ENCODE measurements around the gene CHM.
"Not testable (repeated sequence)": the region's sequence is repeated elsewhere in the genome, so short reads cannot be mapped to it uniquely, and the experiment has no call there.

The CHM gene

GRCh38 chrX:85941275-85941674 is 106.1 kb downstream of the CHM start:
- Histone ChIP-seq H3K79me2 (ENCODE audit: control insufficient read depth, low read length) (no peaks in the 10 kb centered on the region), H3K4me3 (ENCODE audit: low read length) (no peak overlapping the region), H3K27ac (ENCODE audit: low read depth, low read length) (no peak overlapping the region), H3K4me2 (ENCODE audit: low read length) (no peak overlapping the region), H3K4me1 (ENCODE audit: control insufficient read depth, low read length) (no peaks in the 10 kb centered on the region), H3K36me3 (ENCODE audit: control insufficient read depth, low read length) (no peaks in the 10 kb centered on the region; the same call in 1 of the 2 replicates), H4K20me1 (ENCODE audit: control insufficient read depth, insufficient read depth, low read depth, low read length) (no peaks in the 10 kb centered on the region), H3K9me3 (ENCODE audit: control insufficient read depth, insufficient read depth, low read length) (no peaks in the 10 kb centered on the region), H3F3A (ENCODE audit: control insufficient read depth, insufficient read depth) (no peaks in the 10 kb centered on the region), H3K9me2 (replicated peaks; ENCODE audit: control insufficient read depth, low read length) (no peaks in the 10 kb centered on the region), H3K27me3 (ENCODE audit: control insufficient read depth, low read length) (no peaks in the 10 kb centered on the region)
- TF ChIP-seq EZH2phosphoT487 (IDR thresholded peaks at IDR 0.05; ENCODE audit: borderline replicate concordance, low read length), result no peak
- TF ChIP-seq, protein P1, sequence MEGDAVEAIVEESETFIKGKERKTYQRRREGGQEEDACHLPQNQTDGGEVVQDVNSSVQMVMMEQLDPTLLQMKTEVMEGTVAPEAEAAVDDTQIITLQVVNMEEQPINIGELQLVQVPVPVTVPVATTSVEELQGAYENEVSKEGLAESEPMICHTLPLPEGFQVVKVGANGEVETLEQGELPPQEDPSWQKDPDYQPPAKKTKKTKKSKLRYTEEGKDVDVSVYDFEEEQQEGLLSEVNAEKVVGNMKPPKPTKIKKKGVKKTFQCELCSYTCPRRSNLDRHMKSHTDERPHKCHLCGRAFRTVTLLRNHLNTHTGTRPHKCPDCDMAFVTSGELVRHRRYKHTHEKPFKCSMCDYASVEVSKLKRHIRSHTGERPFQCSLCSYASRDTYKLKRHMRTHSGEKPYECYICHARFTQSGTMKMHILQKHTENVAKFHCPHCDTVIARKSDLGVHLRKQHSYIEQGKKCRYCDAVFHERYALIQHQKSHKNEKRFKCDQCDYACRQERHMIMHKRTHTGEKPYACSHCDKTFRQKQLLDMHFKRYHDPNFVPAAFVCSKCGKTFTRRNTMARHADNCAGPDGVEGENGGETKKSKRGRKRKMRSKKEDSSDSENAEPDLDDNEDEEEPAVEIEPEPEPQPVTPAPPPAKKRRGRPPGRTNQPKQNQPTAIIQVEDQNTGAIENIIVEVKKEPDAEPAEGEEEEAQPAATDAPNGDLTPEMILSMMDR (IDR thresholded peaks at IDR 0.05; ENCODE audit: low read depth, low read length, poor library complexity, severe bottlenecking), result no peak

DNA sequence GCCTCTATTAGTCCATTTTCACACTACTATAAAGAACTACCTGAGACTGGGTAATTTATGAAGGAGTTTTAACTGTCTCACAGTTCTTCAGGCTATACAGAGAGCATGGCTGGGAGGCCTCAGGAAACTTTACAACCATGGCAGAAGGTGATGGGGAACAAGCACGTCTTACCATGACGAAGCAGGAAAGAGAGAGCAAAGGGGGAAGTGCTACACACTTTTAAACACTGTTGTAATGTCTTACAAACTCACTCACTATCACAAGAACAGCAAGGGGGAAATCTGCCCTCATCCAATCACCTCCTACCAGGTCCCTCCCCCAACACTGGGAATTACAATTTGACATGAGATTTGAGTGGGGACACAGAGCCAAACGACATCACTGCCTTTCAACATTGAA is 107.4 kb downstream of the CHM start:
- H3K36me3 ChIP-seq (ENCODE audit: control insufficient read depth, low read length); H3K4me2 ChIP-seq (ENCODE audit: low read length); H3F3A ChIP-seq (ENCODE audit: control insufficient read depth, insufficient read depth); H3K79me2 ChIP-seq (ENCODE audit: control insufficient read depth, low read length); H3K27ac ChIP-seq (ENCODE audit: low read depth, low read length); H3K9me2 ChIP-seq (replicated peaks; ENCODE audit: control insufficient read depth, low read length); H3K4me1 ChIP-seq (ENCODE audit: control insufficient read depth, low read length); H3K4me3 ChIP-seq (ENCODE audit: low read length); H3K27me3 ChIP-seq (ENCODE audit: control insufficient read depth, low read length); H4K20me1 ChIP-seq (ENCODE audit: control insufficient read depth, insufficient read depth, low read depth, low read length); H3K9me3 ChIP-seq (ENCODE audit: control insufficient read depth, insufficient read depth, low read length): not testable (repeated sequence)

DNA sequence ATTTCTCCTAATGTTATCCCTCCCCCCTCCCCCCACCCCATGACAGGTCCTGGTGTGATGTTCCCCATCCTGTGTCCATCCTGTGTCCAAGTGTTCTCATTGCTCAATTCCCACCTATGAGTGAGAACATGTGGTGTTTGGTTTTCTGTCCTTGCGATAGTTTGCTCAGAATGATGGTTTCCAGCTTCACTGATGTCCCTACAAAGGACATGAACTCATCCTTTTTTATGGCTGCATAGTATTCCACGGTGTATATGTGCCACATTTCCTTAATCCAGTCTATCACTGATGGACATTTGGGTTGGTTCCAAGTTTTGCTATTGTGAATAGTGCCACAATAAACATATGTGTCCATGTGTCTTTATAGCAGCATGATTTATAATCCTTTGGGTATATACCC is 113.0 kb downstream of the CHM start:
- not testable (repeated sequence) for H3K36me3 ChIP-seq (ENCODE audit: control insufficient read depth, low read length); H3K9me3 ChIP-seq (ENCODE audit: control insufficient read depth, insufficient read depth, low read length); H3K4me2 ChIP-seq (ENCODE audit: low read length); H3K79me2 ChIP-seq (ENCODE audit: control insufficient read depth, low read length); H4K20me1 ChIP-seq (ENCODE audit: control insufficient read depth, insufficient read depth, low read depth, low read length); H3F3A ChIP-seq (ENCODE audit: control insufficient read depth, insufficient read depth); H3K27me3 ChIP-seq (ENCODE audit: control insufficient read depth, low read length); H3K4me3 ChIP-seq (ENCODE audit: low read length); H3K9me2 ChIP-seq (replicated peaks; ENCODE audit: control insufficient read depth, low read length); H3K4me1 ChIP-seq (ENCODE audit: control insufficient read depth, low read length); H3K27ac ChIP-seq (ENCODE audit: low read depth, low read length)

DNA sequence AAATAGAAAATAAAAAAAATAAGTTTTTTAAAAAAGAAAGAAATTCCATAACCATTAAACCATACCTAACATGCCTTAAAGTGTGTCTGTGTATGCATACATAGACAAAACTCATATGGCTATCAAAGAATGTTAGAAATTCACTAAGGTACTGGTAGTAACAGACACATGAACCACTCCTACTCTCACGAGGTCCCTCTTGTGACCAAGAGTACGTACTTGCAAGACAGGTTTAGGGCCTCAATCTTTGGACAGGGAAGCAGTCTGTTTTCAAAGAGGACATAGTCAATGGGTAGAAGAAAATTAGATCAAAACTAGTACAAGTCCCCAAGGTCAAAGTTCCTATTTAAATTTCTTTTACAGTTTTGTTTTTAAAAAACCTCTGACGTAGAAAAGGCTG is 117.3 kb downstream of the CHM start:
- Histone ChIP-seq H3K79me2 (ENCODE audit: control insufficient read depth, low read length) (no peaks in the 10 kb centered on the region), H3K9me2 (replicated peaks; ENCODE audit: control insufficient read depth, low read length) (no peaks in the 10 kb centered on the region), H3F3A (ENCODE audit: control insufficient read depth, insufficient read depth) (no peaks in the 10 kb centered on the region), H3K27me3 (ENCODE audit: control insufficient read depth, low read length) (no peaks in the 10 kb centered on the region), H3K9me3 (ENCODE audit: control insufficient read depth, insufficient read depth, low read length) (no peaks in the 10 kb centered on the region), H3K27ac (ENCODE audit: low read depth, low read length) (no peak overlapping the region), H3K4me1 (ENCODE audit: control insufficient read depth, low read length) (no peaks in the 10 kb centered on the region), H3K4me3 (ENCODE audit: low read length) (no peak overlapping the region), H3K4me2 (ENCODE audit: low read length) (no peak overlapping the region), H3K36me3 (ENCODE audit: control insufficient read depth, low read length) (no peaks in the 10 kb centered on the region), H4K20me1 (ENCODE audit: control insufficient read depth, insufficient read depth, low read depth, low read length) (no peaks in the 10 kb centered on the region)
- TF ChIP-seq, protein P1 (IDR thresholded peaks at IDR 0.05; ENCODE audit: low read depth, low read length, poor library complexity, severe bottlenecking), result no peak
- no peak for TF ChIP-seq EZH2phosphoT487 (IDR thresholded peaks at IDR 0.05; ENCODE audit: borderline replicate concordance, low read length)
